NT2/D1 (cell line): ENCODE data around the gene SEC14L5.

ENCODE experiments used
- SUZ12 ChIP-seq: IDR thresholded peaks from 2 replicates; pipeline ENCODE4 v1.6.1; 2011; ENCODE audit not compliant: insufficient read length, insufficient read depth; ENCODE audit errors: extremely low read depth
- YY1 ChIP-seq: IDR thresholded peaks from 2 replicates; pipeline ENCODE4 v1.6.1; 2011; ENCODE audit not compliant: insufficient read length, insufficient read depth
- ZNF274 ChIP-seq: IDR thresholded peaks from 2 replicates; pipeline ENCODE4 v1.6.1; 2011; ENCODE audit warnings: mild to moderate bottlenecking, low read depth, low read length

DNA sequence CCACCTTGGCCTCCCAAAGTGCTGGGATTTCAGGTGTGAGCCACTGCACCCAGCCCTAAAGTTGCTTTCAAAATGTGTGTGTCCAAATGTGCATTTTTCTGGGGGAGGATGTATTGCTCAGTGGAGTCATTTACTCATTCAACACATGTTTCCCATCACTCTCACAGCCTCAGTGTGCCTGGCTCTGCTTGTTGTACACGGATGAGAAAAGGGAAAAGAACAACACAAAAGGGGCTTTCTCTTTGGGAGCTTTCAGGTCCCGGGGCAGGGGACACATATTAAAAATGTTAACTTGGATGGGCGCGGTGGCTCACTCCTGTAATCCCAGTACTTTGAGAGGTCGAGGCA is 19.5 kb upstream of the SEC14L5 start:
- TF ChIP-seq ZNF274 = no peak
- TF ChIP-seq YY1 = no peak
- no peak for TF ChIP-seq SUZ12
